DMS153 (cell line): ENCODE measurements around the gene PDE4B.
"Not testable (repeated sequence)": the region's sequence is repeated elsewhere in the genome, so short reads cannot be mapped to it uniquely, and the experiment has no call there.

ENCODE experiments used
- DNase-seq: peaks from one replicate; lab custom pipeline; 2025; lab: John Stamatoyannopoulos, UW

The PDE4B gene

DNA sequence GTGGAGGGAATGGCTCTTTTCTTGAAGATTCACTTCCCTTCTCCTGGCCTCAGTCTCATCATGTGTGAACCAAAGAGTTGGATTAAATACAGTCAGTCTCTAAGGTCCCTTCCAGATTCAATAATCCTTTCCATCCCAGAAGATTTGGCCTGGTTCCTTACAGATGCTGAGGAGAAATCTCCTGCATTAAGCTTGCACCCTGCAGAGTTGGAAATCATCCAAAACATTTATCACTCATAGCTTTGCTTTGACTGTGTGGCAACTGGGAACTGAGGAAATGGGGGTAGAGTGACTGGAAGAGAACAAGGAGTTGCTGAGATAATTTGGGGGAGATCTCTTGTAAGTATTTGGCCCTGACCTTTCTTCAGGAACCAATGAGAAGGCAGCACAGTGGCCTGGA lies 520.7 kb downstream of the PDE4B start:
- DNase-seq, result no peak

GRCh38 chr1:66315671-66316070 lies 523.0 kb downstream of the PDE4B start:
- DNase-seq, result no peak

GRCh38 chr1:66316464-66317247 lies 524.0 kb downstream of the PDE4B start:
- DNase-seq, result no peak

- DNase-seq, result no peak
Observed at GRCh38 chr1:66317248-66317515, 524.5 kb downstream of the PDE4B start.

GRCh38 chr1:66320231-66320630 lies 527.5 kb downstream of the PDE4B start:
- no peak for DNase-seq

DNA sequence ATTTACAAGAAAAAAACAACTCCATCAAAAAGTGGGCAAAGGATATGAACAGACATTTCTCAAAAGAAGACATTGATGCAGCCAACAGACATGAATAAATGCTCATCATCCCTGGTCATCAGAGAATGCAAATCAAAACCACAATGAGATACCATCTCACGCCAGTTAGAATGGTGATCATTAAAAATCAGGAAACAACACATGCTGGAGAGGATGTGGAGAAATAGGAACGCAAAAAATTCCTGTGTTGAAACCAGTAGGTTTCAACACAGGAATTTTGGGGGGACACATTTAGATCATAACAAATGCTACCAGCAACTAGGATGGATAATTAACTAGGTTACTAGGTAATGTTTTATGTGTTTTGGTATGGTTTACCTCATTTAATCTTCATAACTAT lies 529.8 kb downstream of the PDE4B start:
- not testable (repeated sequence) for DNase-seq

DNA sequence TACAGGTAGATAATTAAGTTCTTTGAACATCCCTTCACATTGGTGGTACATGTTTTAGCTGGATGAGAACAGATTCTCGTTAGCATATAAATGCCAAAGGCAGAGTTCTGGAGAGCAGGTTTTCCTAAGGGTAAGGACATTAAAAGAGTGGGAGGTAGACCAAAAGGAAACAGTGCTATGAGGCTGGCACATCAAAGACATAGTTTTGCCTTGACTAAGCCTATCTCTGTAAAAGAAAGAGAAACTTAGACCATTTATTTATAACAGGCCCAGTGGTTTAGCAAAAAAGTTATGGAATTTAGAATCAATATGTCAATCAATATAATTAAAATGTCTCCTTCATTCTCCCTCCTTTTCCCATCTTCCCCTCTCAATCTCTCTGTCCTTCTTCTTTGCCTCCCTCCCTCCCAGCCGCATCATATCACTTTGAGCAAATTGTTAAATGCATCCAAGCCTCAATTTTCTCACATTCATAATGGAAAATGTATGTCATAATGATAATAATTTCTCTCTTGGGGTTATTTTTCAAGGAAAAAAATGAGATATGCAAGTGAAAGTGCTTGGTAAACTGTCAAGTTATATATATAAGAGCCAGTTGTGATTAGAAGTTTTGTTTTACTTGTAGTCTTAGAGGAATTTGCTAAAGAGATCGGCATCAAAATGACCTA lies 531.4 kb downstream of the PDE4B start:
- DNase-seq, result no peak

DNA sequence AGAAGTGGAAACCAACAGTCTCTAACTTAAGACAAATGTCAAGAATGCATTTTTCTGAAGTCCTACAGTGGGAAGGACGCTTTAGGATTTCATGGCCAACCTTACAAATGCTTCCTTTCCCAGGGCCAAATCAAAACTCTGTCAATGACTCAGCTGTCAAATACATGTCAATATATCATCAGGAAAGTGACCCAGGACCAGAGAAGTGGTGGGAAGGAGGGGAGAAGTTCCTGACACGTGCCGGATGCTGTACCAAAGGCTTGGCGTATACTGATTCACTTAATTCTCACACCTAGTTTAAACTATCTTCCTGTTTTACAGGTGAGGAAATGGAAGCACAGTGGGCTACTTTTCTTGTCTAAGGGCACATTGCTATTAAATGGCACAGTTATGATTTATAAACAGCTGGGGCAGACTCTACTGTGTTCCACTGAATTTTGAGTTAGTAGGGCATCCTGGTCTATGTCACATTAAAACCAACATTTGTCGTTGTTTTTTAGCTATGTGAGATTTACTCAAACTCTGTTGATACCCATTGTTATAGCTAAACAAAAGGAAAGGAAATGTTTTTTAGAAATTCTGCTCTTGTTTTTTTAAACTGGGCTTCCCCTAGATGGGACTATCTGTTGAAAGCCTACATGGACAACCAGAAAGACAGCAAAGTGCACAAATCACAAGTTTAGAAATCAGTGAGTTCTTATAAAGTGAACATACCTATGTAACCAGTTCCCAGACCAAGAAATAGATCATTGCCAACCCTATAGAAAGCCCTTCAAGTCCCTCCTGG lies 533.1 kb downstream of the PDE4B start:
- DNase-seq, result no peak

GRCh38 chr1:66326867-66327266 lies 534.2 kb downstream of the PDE4B start:
- no peak for DNase-seq

- DNase-seq, result no peak
Observed at GRCh38 chr1:66327588-66327987, 534.9 kb downstream of the PDE4B start.

DNA sequence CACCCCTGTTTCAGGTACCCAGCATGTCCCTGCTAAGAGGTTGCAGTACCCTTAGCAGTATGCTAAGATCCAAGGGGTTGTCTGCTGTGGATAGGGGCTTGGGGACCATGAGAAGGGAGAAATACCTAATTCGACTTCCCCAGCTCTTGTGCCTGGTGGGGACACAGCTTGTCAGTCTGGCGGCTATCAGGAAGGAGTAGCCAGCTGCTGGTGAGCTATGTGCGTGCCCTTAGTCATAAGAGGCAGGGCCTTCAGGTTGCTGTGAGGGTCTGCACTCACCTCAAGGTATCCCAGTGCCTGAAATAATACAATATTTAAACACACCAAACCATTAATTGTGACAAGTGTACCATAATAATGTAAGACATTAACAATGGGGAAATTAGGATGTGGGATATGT lies 536.2 kb downstream of the PDE4B start:
- DNase-seq, result no peak

GRCh38 chr1:66330722-66331141 lies 538.0 kb downstream of the PDE4B start:
- no peak for DNase-seq

DNA sequence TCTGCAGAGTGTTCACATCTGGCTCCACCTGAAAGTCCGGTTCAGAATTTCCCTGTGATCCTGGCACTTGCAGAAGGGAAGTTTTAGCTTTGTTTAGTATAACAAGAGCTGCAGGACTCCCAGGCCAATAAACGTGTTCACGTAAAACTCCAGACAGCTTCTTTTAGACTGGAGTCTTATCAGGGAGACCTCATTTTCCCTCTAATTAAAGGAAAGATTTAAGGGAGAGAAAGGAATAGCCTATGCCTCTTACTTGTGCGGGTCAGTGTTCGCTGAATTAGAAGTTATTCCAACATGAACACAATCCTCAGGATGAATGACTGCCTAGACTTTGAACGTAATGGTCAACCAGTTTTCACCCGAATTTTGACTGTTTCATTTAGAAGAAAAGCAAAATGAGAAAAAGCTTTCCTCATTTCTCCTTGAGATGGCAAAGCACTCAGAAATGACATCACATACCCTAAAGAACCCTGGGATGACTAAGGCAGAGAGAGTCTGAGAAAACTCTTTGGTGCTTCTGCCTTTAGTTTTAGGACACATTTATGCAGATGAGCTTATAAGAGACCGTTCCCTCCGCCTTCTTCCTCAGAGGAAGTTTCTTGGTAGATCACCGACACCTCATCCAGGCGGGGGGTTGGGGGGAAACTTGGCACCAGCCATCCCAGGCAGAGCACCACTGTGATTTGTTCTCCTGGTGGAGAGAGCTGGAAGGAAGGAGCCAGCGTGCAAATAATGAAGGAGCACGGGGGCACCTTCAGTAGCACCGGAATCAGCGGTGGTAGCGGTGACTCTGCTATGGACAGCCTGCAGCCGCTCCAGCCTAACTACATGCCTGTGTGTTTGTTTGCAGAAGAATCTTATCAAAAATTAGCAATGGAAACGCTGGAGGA lies 539.2 kb downstream of the PDE4B start:
- DNase-seq, result no peak

GRCh38 chr1:66332548-66332901 lies 539.8 kb downstream of the PDE4B start:
- no peak for DNase-seq

GRCh38 chr1:66333466-66334199 lies 540.9 kb downstream of the PDE4B start:
- no peak for DNase-seq

GRCh38 chr1:66334318-66334717 lies 541.6 kb downstream of the PDE4B start:
- no peak for DNase-seq

DNA sequence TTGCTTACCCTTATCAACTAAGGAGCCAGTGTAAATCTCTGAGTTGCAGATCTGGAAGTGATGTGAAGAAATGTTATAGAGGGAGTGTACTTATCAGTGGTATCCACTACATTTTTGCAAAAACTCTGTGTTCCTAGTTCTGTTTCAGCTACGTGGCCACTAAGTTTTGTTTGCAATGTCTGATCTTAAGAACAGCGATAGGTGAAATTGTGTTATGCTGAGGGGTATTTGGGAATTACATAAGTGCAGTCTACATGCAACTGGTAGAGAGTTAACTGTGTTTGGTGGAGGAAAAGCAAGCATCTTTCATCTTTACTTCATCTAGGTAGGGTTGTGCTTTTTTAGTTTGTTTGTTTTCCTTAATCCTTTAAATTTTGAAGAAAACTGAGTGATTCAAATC lies 542.4 kb downstream of the PDE4B start:
- DNase-seq, result no peak

DNA sequence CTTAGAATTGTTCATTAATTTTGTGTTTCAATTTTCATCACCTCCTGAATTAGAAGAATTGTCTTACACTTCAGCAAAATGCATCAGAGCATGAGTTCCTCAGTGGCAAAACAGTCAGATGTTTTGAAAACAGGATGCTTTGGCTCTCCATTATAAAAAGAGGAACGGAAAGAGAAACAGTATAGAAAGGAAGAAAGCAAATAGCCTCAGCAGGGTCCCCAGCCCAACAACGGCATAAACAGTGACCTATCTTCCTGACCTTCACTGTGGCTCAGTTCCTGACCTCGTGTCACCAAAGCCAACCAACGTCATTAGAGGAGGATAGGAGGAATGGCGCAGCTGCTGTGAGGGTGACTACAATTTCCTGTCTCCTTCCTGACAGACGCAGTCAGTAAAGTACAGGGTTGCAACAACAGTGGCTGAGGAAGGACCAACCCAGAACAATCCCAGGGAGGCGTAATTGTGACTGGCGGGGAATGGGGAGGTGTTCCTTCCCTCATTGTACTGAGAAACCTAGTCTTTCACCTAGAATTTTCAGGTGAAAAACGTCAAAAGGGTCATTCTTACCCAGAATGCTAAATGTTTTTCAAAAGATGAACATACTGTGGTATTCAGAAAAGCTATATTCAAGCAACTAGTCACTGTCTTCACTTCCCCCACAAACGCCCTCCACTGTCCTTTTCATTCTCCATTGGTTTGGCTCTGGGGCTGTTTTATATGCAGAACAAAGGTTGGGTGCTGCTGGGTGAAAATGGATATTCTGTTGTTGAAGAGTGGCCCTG lies 543.4 kb downstream of the PDE4B start:
- DNase-seq, result no peak

- no peak for DNase-seq
Observed at GRCh38 chr1:66336641-66336990, 543.9 kb downstream of the PDE4B start.

GRCh38 chr1:66337249-66337648 lies 544.6 kb downstream of the PDE4B start:
- no peak for DNase-seq

DNA sequence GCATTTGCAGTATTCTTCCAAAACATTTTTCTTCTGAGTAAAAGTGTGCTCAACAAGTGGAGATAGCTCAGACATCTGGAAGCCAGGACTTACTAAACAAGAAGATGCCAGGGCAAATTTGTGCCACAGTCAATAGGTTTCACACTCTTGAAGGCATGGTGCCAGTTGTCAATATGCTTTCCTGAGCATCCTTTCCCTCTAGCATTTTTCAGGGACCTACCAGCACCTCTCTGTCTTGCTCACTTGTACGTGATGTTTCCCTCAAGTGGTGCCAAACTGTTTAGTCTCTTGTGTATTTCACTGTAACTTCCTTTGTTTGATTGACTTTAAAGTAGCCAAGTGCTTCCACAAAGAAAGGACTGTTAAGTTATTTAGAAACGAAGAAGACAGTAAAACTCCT lies 547.2 kb downstream of the PDE4B start:
- no peak for DNase-seq
